Parietal lobe (tissue), 2 donors: Measurements from ENCODE around the gene IYD. TPM values are rescaled to one million over a fixed set of nuclear protein-coding genes. Genes with fewer than 3 reads are reported as not detected.

Experiments
- small RNA-seq: library from RNA; depleted of rRNA; stranded (forward); fragments of <200 nt; gene quantifications from one replicate; pipeline ENCODE3, GENCODE V24; 2014; ENCODE audit warnings: low replicate concordance
- total RNA-seq: library from RNA; depleted of rRNA; stranded (reverse); fragments of >200 nt; gene quantifications from one replicate; pipeline ENCODE4 v1.2.3, GENCODE V29; 2014

Gene IYD, protein sequence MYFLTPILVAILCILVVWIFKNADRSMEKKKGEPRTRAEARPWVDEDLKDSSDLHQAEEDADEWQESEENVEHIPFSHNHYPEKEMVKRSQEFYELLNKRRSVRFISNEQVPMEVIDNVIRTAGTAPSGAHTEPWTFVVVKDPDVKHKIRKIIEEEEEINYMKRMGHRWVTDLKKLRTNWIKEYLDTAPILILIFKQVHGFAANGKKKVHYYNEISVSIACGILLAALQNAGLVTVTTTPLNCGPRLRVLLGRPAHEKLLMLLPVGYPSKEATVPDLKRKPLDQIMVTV
- not detected for total RNA-seq

DNA sequence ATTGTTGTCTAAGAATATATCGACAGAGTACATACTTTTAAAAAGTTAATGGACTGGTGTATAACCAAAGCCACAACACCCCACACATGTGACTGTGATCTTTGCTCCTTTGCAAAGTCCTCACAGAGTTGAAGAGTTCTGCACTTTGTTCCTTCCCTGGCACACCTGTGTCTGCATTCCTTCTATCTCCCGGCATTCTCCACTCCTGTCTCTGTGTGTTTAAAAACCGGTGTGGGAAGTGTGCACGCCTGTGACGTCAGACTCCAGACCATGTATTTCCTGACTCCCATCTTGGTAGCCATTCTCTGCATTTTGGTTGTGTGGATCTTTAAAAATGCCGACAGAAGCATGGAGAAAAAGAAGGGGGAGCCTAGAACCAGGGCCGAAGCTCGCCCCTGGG, at the start of gene IYD:
IYD (plus strand) TSS at position 251 of the 400 bp plus-strand sequence; CDS start at position 271, 20 bp downstream.

Small RNA genes within 50 kb of the gene (small RNA-seq; reads per million reads assigned to genes)
- gene RNU4-7P, result 1.8 reads per million, percentile 79 among the genes with 10 or more reads in this experiment

Other genes starting within 250 kb of the IYD start
- 35.1 TPM for gene PPP1R14C, start 226.0 kb upstream of the IYD start, total RNA-seq
- 9.4 TPM for gene PLEKHG1, start 230.9 kb downstream of the IYD start, total RNA-seq